ENCODE data around the gene ZNF699.
A peak's percentile ranks its signal among the peaks of the same experiment; 100 is the strongest.
"Not testable (repeated sequence)": the region's sequence is repeated elsewhere in the genome, so short reads cannot be mapped to it uniquely, and the experiment has no call there.

The ZNF699 gene

DNA sequence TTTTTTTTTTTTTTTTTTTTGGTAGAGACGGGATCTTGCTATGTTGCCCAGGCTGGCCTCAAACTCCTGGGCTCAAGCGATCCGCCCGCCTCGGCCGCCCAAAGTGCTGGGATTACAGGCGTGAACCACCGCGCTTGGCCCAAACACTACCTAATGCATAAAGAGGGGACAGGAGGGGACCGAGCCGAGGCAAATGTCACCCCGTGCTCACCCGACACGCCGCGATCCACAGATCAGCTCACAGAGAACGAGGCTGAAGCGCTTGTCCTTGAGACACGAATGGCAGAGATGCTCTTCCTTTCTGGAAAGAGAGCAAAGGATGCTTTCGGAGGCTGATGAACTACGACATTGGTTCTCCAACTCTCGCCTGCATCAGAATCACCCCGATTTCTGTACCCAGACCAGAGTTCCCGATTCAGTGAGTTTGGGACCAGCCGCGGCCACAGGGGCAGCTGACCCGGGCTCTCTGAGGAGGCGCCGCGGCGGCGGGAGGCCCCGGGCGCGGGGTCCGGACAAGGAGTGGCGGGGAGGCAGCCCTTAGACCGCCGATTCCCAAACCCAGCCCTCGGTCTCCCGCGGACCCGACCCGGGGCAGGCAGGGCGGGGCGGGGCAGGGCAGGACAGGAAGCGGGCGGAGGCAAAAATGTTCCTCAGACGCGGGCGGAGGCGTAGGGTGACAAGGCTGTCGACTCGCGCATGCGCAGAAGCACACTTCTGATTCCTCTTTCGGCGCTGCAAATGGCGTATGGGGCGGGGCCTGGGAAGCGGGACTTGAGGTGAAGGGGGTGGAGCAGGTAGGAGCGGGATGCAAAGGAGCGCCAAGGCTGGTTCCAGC, at the start of gene ZNF699:
TSS of gene ZNF699 (minus strand) at position 700 of the 835 bp plus-strand sequence. CDS start 4,719 bp downstream, outside the sequence.
- peak; percentile 97 for DNase-seq

- no peak for DNase-seq
Observed at GRCh38 chr19:9354651-9355050, 45.0 kb upstream of the ZNF699 start.

DNA sequence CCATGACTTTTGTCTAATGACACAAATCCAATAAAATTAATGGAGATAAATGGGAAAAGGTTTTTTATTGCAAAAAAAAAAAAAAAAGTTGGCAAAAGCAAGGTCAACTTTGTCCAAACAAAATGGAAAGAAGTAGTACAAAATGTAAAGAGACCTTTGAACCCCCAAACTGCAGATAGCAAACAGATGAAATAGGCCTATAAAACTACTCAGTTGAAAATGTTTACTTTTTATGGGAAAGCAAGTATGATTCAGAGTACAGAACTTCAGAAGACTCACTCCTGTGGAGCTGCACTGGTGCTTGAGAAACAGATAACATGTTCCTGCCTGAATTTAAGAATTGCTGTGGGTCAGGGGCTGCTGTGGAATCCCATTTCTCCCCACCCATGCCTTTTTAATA, 43.4 kb upstream of the ZNF699 start:
- DNase-seq: no peak

DNA sequence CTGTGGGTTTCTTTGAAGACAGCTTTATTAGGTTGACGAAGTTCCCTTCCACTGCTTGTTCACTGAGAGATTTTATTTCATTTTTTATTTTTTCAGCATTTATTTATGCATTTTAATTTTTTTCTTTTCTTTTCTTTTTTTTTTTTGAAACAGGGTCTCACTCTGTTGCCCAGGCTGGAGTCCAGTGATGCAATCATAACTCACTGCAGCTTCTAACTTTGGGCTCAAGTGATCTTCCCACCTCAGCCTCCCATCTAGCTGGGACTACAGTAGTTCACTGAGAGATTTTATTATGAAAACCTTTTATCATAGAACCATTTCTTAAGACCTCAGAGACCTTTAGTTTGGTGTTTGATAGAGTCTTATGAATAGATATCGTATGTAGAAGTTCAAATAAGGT, 42.9 kb upstream of the ZNF699 start:
- DNase-seq: no peak

GRCh38 chr19:9348671-9349070, 39.0 kb upstream of the ZNF699 start:
- no peak for DNase-seq

- DNase-seq: no peak
Observed at GRCh38 chr19:9348253-9348652, 38.6 kb upstream of the ZNF699 start.

GRCh38 chr19:9345005-9345404, 35.4 kb upstream of the ZNF699 start:
- DNase-seq: no peak

- DNase-seq: no peak
Observed at GRCh38 chr19:9342610-9343304, 33.1 kb upstream of the ZNF699 start.

DNA sequence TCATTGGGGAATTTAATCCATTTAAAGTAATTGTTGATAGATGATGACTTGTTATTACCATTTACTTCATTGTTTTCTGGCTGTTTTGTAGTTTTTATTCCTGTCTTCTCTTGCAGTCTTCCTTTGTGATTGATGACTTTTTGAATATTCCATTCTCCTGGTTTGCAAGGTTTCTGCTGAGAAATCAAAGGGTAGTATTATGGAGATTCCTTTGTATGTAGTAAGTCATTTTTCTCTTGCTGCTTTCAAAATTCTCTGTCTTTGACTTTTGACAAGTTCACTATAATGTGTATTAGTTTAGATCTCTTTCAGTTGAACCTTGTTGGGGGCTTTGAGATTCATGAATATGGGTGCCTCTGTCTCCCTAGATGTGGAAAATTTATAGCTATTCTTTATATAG, 20.4 kb upstream of the ZNF699 start:
- no peak for DNase-seq

DNA sequence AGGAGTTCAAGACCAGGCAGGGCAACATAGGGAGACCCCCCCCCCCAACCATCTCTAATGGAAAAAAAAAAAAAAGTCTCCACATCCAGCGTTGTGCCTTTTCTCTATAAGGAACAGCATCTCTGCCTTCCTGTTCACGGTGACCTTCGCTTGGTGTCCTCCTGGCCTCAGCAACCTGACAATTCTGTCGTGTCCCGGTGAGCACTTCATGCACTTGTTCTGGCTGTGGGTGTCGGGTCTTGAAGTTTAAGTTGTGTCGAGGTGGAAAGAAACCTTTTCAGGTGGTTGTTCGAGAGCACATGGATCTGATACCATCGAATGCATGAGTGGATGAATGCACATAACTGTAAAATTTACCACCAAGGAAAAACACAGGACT, 14.9 kb upstream of the ZNF699 start:
- no peak for DNase-seq

DNA sequence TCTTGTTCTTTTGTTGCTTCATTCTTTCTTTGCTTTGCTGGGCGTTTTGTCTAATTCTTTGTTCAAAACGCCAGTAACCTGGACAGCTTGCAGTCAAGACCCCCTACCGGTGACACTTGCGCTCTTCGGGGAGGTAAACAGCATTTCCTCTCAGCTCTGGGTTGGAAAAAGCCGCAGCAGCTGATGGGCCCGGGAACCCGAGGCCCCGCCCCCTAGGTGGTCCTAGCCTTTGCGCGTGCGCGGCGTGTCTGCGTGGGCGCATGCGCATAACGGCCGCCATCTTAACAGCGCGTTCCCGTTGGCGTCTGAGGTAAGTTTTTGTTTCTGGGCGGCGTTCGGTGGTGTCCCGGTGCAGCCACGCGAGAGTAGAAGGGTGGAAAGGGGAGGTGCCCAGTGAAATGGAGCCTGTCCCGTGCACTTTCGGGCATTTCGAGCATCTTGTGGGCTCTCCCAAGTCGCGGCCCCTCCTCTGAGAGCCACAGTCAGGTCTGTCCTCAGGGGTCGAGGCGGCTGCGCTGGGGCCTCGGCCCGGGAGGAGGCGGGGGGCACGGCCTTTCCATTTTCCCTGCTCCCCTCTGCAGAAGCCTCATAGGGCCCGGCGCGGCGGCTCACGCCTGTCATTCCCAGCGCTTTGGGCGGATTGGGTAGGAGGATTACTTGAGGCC, 14.4 kb upstream of the ZNF699 start, which contains the start of gene ZNF559:
TSS of gene ZNF559 (plus strand) at position 261 of the 665 bp plus-strand sequence. CDS start 14,371 bp downstream, outside the sequence.
- peak; percentile 92 for DNase-seq

DNA sequence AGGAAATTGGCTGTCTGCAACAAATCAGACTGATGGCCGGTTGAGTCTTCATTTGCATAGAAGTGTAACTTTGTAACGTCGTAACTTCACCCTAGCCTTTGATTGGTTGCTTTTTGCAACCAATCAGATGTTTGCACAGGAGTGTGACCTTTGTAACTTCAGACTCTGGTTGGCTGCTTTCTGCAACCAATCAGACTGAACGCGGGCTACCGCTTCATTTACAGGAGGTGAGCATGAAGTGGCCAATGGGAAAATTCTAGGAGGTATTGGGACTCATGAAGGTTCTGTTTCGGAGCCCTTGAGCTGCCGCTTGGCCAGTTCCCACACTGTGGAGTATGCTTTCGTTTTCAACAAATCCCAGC, 13.9 kb upstream of the ZNF699 start:
- peak; percentile 45 for DNase-seq

- DNase-seq: not testable (repeated sequence)
Observed at GRCh38 chr19:9322201-9322600, 12.6 kb upstream of the ZNF699 start.

DNA sequence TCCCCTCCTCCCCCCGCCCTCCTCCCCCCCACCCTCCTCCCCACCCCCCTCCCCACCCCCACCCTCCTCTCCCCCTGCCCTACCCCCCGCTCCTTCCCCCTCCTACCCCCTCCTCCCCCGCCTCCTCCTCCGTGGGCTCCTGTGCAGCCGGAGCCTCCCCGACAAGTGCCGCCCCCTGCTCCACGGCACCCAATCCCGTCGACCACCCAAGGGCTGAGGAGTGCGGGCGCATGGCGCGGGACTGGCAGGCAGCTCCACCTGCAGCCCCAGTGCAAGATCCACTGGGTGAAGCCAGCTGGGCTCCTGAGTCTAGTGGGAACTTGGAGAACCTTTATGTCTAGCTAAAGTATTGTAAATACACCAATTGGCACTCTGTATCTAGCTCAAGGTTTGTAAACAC, 12.1 kb upstream of the ZNF699 start:
- DNase-seq: not testable (repeated sequence)

DNA sequence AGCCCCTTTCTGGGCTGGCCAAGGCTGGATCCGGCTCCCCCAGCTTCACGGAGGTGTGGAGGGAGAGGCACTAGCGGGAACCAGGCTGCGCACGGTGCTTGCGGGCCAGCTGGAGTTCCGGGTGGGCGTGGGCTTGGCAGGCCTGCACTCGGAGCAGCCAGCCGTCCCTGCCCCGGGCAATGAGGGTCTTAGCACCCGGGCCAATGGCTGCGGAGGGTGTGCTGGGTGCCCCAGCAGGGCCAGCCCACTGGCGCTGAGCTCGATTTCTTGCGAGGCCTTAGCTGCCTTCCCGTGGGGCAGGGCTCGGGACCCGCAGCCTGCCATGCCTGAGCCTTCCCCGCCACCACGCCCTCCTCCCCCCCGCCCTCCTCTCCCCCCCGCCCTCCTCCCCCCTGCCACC, 11.7 kb upstream of the ZNF699 start:
- no peak for DNase-seq

DNA sequence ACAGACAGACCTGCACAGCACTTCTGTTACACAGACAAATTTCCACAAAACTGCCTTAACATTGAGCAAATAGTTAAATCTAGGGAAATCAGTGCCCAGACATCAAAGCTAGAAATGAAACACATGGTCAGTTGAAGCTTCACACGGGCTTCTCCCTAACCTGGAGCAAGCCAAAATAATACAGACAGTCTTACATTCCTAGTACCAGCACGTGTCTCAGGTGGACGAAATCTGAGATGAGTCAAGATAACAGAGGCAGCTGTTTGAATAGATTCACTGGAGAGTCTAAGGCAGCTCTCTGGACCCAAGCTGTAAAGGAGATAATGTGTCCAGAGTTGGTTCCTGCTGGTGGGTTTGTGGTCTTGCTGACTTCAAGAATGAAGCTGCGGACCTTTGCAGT, 4.1 kb upstream of the ZNF699 start:
- no peak for DNase-seq

DNA sequence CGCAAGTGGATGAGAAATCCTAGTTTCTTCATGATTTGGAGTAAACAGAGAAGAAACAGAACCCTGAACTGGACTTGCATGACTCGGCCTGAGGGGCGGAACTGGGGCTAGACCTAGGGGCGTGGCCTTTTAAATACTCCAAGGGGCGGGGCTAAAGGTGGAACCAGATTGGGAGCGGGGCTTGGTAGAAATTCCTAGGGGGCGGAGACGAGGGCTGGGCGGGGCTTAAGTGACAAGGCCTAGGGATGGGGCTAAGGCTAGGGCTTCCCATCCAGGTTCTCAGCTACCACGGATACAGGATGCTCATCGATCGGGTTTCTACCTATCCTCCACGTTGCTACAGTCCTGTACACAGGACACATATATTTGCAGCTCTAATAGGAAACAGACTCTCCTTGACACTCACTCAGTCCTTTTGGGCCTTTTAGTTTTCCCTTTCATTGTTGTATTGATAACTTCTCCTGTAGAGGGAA, 372 bp upstream of the ZNF699 start:
- no peak for DNase-seq

- DNase-seq: no peak
Observed at GRCh38 chr19:9308091-9308770, 1.4 kb downstream of the ZNF699 start.

DNA sequence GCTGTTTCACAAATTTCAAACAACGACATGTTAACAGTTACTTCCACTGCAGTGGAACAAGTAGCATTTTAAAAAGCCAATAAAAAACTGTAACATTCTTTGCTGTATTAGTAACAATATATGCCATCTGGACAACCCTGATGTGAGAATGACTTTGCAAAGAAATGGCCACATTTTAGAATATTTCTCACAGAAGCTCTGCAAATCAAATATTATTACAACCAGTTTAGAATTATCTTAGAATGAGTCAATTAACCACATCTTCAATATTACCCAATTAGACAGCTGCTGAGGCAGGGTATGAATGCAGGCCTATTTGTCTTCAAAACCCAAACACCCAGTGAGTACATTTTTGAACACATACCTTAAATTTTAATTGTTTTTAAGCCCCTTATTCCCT, 3.2 kb downstream of the ZNF699 start:
- no peak for DNase-seq

GRCh38 chr19:9296336-9296735, 13.3 kb downstream of the ZNF699 start:
- no peak for DNase-seq

DNA sequence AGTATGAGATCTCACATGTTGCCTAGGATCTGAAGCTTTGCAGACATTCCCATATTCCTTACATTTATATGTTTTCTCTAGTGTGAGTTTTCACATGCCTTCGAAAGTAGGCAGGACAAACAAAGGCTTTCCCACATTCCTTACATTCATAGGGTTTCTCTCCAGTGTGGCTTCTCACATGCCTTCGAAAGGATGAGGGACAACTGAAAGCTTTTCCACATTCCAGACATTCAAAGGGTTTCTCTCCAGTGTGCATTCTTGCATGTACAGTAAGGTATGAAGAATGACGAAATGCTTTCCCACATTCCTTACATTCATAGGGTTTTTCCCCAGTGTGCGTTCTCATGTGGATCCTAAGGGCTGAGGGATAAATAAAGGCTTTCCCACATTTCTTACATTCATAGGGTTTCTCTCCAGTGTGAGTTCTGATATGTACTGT, 14.2 kb downstream of the ZNF699 start:
- DNase-seq: no peak

GRCh38 chr19:9289231-9289884, 20.3 kb downstream of the ZNF699 start:
- DNase-seq: no peak
